Esophagus (tissue), 2 donors: Measurements from ENCODE around the gene PIGH. TPM values are rescaled to one million over a fixed set of nuclear protein-coding genes. Genes with fewer than 3 reads are reported as not detected.

Source experiments
- H3K27ac ChIP-seq, 2 donors: one replicate each; pipeline ENCODE4 v1.5.1; 2013; ENCODE audit warnings: low read depth in 2 of 2, mild to moderate bottlenecking in 2 of 2, inconsistent platforms in 1 of 2, low read length in 1 of 2, moderate library complexity in 1 of 2
- H3K27me3 ChIP-seq, 2 donors: one replicate each; pipeline ENCODE4 v1.6.1; 2013; ENCODE audit warnings: low read length in 2 of 2, control low read depth in 1 of 2, mild to moderate bottlenecking in 1 of 2; ENCODE audit not compliant: insufficient read depth in 2 of 2, control insufficient read depth in 1 of 2
- H3K36me3 ChIP-seq, 2 donors: one replicate each; pipeline ENCODE4 v1.6.1; 2013; ENCODE audit warnings: low read length in 1 of 2; ENCODE audit not compliant: control insufficient read depth in 2 of 2, insufficient read depth in 2 of 2
- H3K4me1 ChIP-seq, 2 donors: one replicate each; pipeline ENCODE4 v1.6.1; 2013; ENCODE audit warnings: low read length in 1 of 2; ENCODE audit not compliant: control insufficient read depth in 2 of 2, insufficient read depth in 2 of 2
- H3K4me3 ChIP-seq, 2 donors: one replicate each; pipeline ENCODE4 v1.5.1; 2013; ENCODE audit warnings: low read length in 2 of 2, mild to moderate bottlenecking in 2 of 2, low read depth in 1 of 2, moderate library complexity in 1 of 2
- H3K9me3 ChIP-seq, 2 donors: one replicate each; pipeline ENCODE4 v1.6.1; 2013; ENCODE audit warnings: mild to moderate bottlenecking in 2 of 2, low read depth in 1 of 2, low read length in 1 of 2, moderate library complexity in 1 of 2; ENCODE audit not compliant: control insufficient read depth in 2 of 2, insufficient read depth in 1 of 2
- WGBS, 2 donors: extraction: QIAGEN DNeasy Blood & Tissue Kit; methylation state at CpG; one replicate each; pipeline ENCODE4 v1.1.7; 2013; 5-methylcytosine and 5-hydroxymethylcytosine counted together
- polyA plus RNA-seq, 2 donors: library from polyadenylated mRNA; stranded (reverse); fragments of 200-250 nt; gene quantifications; one replicate each; pipeline ENCODE4 v1.2.3, GENCODE V29; 2013
- donor health status: healthy with polysubstance abuse.
- donor health status: Bipolar disorder and iron deficiency.

PIGH gene
- polyA plus RNA-seq, 2 donors, result 16.3 to 17.0 TPM

DNA sequence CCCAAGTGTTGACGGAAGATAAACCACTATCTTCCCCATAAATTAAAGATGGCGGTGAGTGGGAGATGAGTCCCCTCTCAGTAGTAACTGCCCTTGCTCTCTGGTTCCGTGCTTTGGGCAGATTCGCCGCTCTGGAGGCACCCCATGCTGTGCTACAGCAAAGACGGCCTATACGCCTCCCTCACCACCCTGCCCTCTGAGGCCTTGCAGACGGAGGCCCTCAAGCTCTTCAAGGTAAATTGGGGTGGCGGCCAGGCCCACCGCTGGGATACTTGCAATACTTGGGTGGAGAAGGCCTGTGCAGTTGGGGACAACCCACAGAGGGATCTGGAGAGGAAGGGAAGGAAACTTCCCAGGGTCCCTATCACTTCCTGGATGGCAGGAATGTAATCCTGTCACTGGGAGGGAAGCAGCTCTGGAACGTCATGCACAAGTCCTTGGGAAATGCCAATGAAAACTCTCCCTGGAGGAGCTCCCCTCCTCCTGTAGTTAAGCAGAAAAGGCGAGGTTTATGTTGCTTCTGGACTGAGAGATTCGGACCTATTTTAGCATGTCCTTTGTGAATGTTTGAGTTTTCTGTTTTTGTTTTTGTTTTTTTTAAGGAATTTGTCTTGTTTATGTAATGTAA, 22.8 kb downstream of the PIGH start:
- peaks cover 0 to 12% of the 10 kb centered on the region in 2 donors for H3K36me3 ChIP-seq

DNA sequence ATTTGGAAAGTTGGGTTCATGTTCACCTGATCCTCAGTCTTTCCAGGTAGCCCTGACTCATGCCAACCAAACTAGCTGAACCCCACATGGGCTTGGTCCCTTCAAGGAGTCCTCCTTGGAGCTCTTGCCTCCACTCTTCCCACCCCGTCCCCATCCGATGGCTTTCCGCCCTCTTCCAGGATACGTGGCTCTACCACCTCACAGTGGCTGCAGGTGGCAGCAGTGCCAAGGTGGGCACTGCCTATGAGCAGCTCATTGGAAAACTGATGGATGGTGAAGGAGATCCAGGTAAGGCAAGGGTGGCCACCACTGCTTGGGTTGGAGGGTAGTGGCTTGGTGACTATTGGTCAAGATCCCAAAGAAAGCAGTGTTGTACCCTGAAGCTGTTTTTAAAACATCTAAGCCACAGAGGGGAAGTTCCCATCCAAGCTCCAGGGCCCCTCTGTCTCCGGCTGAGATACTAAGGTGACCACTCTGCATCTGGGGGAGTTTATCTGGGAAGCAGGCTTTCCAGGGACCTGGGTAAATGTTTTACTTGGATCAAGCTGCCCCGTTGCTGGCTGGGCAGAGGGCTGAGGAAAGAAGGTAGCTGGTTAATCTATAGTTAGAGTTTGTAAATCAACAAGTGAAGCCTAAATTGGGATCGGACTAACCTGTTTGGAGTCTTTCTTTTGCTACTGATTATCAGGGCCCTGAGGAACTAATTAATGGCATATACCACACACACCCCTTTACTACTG, 23.7 kb downstream of the PIGH start:
- WGBS, 2 donors, result 84 to 91% methylated on average over 7 of the region's 7 CpGs
- no peak overlapping the region for H3K4me3 ChIP-seq
- no peaks in the 10 kb centered on the region for H3K9me3 ChIP-seq
- no peaks in the 10 kb centered on the region for H3K27me3 ChIP-seq
- peaks cover 0 to 2% of the 10 kb centered on the region in 2 donors for H3K4me1 ChIP-seq
- no peak overlapping the region for H3K27ac ChIP-seq
- peaks cover 0 to 12% of the 10 kb centered on the region in 2 donors for H3K36me3 ChIP-seq

More for the DNA sequence above, 22.8 kb downstream of the PIGH start:
- WGBS, 2 donors, result 82% methylated on average over 13 of the region's 13 CpGs
- Histone ChIP-seq H3K4me1 (peaks cover 0 to 2% of the 10 kb centered on the region in 2 donors), H3K27ac (no peak overlapping the region), H3K9me3 (no peaks in the 10 kb centered on the region), H3K4me3 (no peak overlapping the region), H3K27me3 (no peaks in the 10 kb centered on the region)

DNA sequence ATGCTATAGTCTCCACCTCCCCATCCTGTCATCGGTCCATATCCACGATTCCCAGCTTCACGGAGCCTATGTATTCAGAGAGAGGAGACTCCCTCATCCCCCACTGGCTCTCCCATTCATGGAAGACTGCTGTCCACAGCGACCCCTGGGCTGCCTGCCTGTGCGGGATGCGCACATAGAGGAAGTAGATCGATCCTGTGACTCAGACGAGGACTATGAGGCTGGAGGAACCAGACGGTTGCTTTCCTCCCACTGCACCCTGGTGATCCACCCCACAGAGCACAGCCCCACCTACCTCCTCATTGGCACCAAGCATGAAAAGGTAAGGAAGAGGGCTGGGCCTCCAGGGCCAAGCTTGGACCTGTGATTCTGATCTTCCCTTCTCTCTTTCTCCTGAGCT, 24.4 kb downstream of the PIGH start:
- Histone ChIP-seq H3K27me3 (no peaks in the 10 kb centered on the region), H3K36me3 (peaks cover 0 to 12% of the 10 kb centered on the region in 2 donors), H3K9me3 (no peaks in the 10 kb centered on the region), H3K4me1 (peaks cover 0 to 2% of the 10 kb centered on the region in 2 donors), H3K27ac (no peak overlapping the region), H3K4me3 (no peak overlapping the region)
- whole genome bisulfite sequencing, 2 donors, result 70 to 74% methylated on average over 9 of the region's 9 CpGs

DNA sequence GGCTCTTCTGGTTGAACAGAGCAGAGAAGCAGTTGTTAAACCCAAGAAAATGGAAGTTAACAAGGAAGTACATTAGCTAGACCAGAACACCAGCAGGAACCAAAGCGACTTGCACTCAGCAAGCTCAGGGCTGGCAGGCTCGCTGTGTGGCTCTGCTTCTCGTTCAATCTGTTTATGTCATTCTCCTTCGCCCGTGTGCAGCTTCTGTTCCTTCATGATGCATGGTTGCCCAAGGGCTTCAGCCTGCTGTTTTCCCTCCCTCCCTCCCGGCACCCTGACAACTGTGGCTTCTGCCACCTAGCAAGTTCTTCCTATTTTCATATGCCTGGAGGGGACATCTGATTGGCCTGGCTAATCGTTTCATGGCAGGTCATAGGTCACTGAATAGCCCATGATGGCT, 25.3 kb downstream of the PIGH start:
- H3K36me3 ChIP-seq, result peaks cover 0 to 9% of the 10 kb centered on the region in 2 donors
- H3K4me1 ChIP-seq, result peaks cover 0 to 2% of the 10 kb centered on the region in 2 donors
- H3K27me3 ChIP-seq, result no peaks in the 10 kb centered on the region
- no peak overlapping the region for H3K27ac ChIP-seq
- H3K4me3 ChIP-seq, result no peak overlapping the region
- no peaks in the 10 kb centered on the region for H3K9me3 ChIP-seq
- WGBS, 2 donors, result 77 to 88% methylated on average over 7 of the region's 7 CpGs

DNA sequence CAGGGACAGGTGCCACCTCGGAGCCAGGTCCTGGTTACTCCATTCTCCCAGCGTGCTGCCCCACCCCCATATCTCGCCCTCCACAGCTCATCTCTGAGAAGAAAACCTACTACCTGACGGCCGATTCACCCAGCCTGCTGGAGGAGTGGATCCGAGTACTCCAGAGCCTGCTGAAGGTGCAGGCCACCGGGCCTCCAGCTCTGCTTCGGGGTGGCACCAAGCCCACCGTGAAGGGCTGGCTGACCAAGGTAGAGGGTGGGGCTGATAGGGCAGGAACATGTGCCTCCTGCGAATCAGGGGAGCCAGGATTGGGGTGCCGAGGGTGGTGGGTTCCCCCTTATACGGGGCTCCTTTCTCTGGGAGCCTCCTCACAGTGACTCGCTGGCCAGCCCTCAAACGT, 25.9 kb downstream of the PIGH start:
- peaks cover 0 to 7% of the 10 kb centered on the region in 2 donors for H3K36me3 ChIP-seq
- peaks cover 0 to 2% of the 10 kb centered on the region in 2 donors for H3K4me1 ChIP-seq
- 88 to 90% methylated on average over 12 to 14 of the region's 14 CpGs for WGBS, 2 donors
- H3K27me3 ChIP-seq, result no peaks in the 10 kb centered on the region
- no peak overlapping the region for H3K27ac ChIP-seq
- H3K9me3 ChIP-seq, result no peaks in the 10 kb centered on the region
- no peak overlapping the region for H3K4me3 ChIP-seq

DNA sequence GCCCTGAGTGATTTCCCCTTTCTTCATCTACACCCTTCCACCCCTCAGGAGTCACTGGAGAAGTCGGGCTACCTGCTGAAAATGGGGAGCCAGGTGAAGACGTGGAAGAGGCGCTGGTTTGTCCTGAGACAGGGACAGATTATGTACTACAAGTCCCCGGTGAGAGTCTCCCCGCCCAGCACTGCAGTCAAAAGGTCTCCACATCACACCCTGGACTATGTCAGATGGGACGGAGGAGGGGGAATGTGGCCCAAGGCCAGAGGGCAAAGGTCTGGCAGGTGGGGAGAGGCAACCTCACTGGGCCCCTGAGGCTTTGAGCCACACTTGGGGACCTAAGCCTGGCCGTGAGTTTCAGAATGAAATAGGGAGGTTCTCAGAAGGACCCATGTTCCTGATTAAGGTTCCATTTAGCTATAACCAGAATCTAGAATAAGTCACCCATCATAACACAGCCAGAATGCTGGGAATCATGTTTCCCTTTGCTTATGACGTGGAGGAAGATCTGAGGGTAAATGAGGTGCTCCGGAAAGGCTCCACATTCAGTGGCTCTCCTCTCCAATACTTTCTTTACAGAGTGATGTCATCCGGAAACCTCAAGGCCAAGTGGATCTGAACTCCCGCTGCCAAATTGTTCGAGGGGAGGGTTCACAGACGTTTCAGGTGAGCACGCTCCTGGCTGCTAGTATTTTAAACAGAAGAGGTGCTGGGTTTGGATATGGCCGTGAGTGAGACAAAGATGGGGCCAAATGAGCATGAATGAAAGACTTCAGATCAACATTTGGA, 26.6 kb downstream of the PIGH start:
- Histone ChIP-seq H3K27ac (no peak overlapping the region), H3K4me1 (peaks cover 0 to 2% of the 10 kb centered on the region in 2 donors), H3K9me3 (no peaks in the 10 kb centered on the region), H3K27me3 (no peaks in the 10 kb centered on the region), H3K36me3 (peaks cover 0 to 5% of the 10 kb centered on the region in 2 donors), H3K4me3 (no peak overlapping the region)
- 75 to 82% methylated on average over 15 of the region's 15 CpGs for WGBS, 2 donors

DNA sequence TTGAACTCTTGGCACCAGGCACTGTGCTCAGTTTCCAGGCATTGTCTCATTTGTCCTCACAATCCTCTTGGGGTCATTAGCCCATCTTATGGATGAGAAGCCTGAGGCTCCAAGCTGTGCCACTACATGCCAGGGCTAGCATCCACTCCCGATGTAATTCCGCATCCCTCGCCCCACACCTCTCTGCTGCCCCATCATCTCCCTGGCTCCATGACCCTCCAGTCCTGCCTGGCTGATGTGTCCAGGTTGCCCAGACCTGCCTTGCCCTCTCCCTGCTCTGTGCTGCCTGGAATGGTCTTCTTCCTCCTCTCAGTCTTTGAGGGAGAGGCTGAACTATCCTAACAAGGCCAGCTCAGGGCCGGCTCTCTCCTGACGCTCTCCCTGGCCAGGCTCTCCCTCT, 27.5 kb downstream of the PIGH start:
- no peak overlapping the region for H3K4me3 ChIP-seq
- no peaks in the 10 kb centered on the region for H3K27me3 ChIP-seq
- 82 to 84% methylated on average over 5 of the region's 5 CpGs for WGBS, 2 donors
- H3K27ac ChIP-seq, result no peak overlapping the region
- no peaks in the 10 kb centered on the region for H3K36me3 ChIP-seq
- peaks cover 0 to 3% of the 10 kb centered on the region in 2 donors for H3K4me1 ChIP-seq
- no peaks in the 10 kb centered on the region for H3K9me3 ChIP-seq

DNA sequence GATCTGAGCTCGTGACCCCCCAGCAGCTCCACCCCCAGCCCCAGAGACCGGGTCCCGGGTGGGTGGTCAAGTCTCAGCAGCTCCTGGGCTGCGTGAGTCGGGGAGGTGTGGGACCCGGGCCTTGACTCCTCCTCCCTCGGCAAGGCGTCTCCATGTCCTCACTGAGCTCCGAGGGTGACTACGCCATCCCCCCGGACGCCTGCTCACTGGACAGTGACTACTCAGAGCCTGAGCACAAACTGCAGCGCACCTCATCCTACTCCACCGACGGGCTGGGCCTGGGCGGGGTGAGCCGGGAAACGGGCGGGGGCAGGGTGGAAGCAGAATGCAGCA, 28.1 kb downstream of the PIGH start:
- Histone ChIP-seq H3K27ac (no peak overlapping the region), H3K9me3 (no peaks in the 10 kb centered on the region), H3K4me3 (no peak overlapping the region), H3K4me1 (peaks cover 3 to 7% of the 10 kb centered on the region in 2 donors), H3K36me3 (no peaks in the 10 kb centered on the region), H3K27me3 (no peaks in the 10 kb centered on the region)
- WGBS, 2 donors, result 83 to 84% methylated on average over 19 of the region's 19 CpGs

DNA sequence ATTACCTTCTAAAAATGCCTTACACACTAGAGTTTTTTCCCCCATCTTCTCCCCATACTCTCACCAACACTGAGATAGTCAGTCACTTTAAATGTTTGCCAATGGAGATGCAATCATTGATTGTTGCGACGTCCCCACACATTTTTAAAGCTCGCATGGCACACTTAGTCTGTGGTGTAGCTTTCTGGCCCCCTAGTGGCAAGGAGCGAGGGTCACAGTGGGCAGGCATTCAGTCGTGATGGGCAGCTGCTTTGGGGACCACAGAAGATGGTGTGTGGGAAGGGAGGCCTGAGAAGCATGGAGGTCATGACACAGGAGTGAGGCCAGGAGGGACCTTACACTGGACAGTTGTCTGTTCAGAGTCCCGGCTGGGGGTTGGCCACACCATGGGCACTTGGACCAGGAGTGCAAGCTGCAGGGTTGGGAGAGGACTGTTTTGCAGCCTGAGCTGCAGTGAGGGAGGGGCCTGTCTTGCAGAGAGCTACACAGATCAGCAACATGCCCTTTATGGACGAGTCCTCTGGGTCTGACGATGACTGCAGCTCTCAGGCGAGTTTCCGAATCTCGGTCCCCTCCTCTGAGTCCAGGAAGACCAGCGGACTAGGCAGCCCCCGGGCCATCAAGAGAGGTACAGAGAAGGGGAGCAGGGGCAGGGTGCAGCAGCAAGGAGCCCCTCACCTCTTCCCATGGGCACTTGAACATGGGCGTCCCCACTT, 28.6 kb downstream of the PIGH start:
- 40 to 44% methylated on average over 14 of the region's 14 CpGs for whole genome bisulfite sequencing, 2 donors
- no peaks in the 10 kb centered on the region for H3K27me3 ChIP-seq
- no peak overlapping the region for H3K4me3 ChIP-seq
- no peak overlapping the region for H3K27ac ChIP-seq
- H3K36me3 ChIP-seq, result no peaks in the 10 kb centered on the region
- H3K4me1 ChIP-seq, result peaks cover 3 to 10% of the 10 kb centered on the region in 2 donors
- no peaks in the 10 kb centered on the region for H3K9me3 ChIP-seq
